ENCODE data around the gene VEGFD.
"Not testable (repeated sequence)": the region's sequence is repeated elsewhere in the genome, so short reads cannot be mapped to it uniquely, and the experiment has no call there.

The VEGFD gene

GRCh38 chrX:15305899-15306298 is 78.3 kb downstream of the VEGFD start:
- DNase-seq (ENCODE audit: low read depth in 2 of 2) = not testable (repeated sequence)

GRCh38 chrX:15301924-15302323 is 82.3 kb downstream of the VEGFD start:
- DNase-seq (ENCODE audit: low read depth in 2 of 2) = no peak

GRCh38 chrX:15299941-15300851 is 84.0 kb downstream of the VEGFD start:
- no peak for DNase-seq (ENCODE audit: low read depth in 2 of 2)

DNA sequence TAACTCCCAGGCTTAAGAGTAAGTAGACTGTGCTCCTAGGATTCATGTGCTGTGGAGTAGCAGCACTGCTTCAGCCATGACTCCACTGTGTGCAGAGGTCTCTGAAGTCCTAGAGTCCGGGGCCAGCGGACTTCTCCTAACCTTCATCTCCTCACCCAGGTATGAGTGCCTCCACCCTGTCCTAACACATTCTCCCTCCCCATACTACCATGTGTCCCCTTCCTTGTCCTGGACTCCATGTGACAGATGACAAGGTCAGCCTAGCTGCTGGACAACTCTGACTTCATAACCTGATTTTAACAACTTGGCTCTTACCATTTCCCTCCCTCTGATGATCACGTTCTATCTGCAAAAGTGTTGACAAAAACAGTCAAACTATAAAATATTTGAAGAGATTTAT is 85.4 kb downstream of the VEGFD start:
- DNase-seq (ENCODE audit: low read depth in 2 of 2) = no peak

- DNase-seq (ENCODE audit: low read depth in 2 of 2) = no peak
Observed at GRCh38 chrX:15298201-15298600, 86.0 kb downstream of the VEGFD start.

Measured in activated CD4-positive, alpha-beta T cell treated with anti-CD3 and anti-CD28 coated beads for 24 hours (primary cell).